Neuron (in vitro differentiated cells): ENCODE results near the gene TJP2.

Experiments used
- H2AFZ ChIP-seq: one replicate; pipeline ENCODE4 v1.6.1; 2013; ENCODE audit warnings: low read depth, mild to moderate bottlenecking, inconsistent platforms, low read length, moderate library complexity
- H3K27me3 ChIP-seq: one replicate; pipeline ENCODE4 v1.6.1; 2013; ENCODE audit warnings: low read length; ENCODE audit not compliant: insufficient read depth
- H3K36me3 ChIP-seq: one replicate; pipeline ENCODE4 v1.6.1; 2013; ENCODE audit warnings: low read length; ENCODE audit not compliant: insufficient read depth
- H3K4me1 ChIP-seq: one replicate; pipeline ENCODE4 v1.6.1; 2013; ENCODE audit warnings: low read length; ENCODE audit not compliant: insufficient read depth
- H3K4me3 ChIP-seq: 2 replicates; pipeline ENCODE4 v1.5.1; 2013; ENCODE audit warnings: mild to moderate bottlenecking, low read length, moderate library complexity
- H3K9me3 ChIP-seq: one replicate; pipeline ENCODE4 v1.6.1; 2013; ENCODE audit warnings: low read length

Gene TJP2

GRCh38 chr9:69171517-69171916 is 2.6 kb upstream of the TJP2 start:
- peaks cover 23% of the 10 kb centered on the region for H3K4me1 ChIP-seq
- H3K27me3 ChIP-seq: no peaks in the 10 kb centered on the region
- no peaks in the 10 kb centered on the region for H3K36me3 ChIP-seq
- H3K4me3 ChIP-seq: no peak overlapping the region
- no peaks in the 10 kb centered on the region for H3K9me3 ChIP-seq
- H2AFZ ChIP-seq: no peak overlapping the region

GRCh38 chr9:69172895-69173294 is 1.2 kb upstream of the TJP2 start:
- Histone ChIP-seq H3K4me3 (no peak overlapping the region), H2AFZ (no peak overlapping the region), H3K9me3 (no peaks in the 10 kb centered on the region), H3K4me1 (peaks cover 23% of the 10 kb centered on the region), H3K27me3 (no peaks in the 10 kb centered on the region), H3K36me3 (no peaks in the 10 kb centered on the region)

GRCh38 chr9:69173497-69173890 is 583 bp upstream of the TJP2 start:
- Histone ChIP-seq H2AFZ (peak overlapping the region; percentile 89), H3K4me1 (peaks cover 23% of the 10 kb centered on the region), H3K27me3 (no peaks in the 10 kb centered on the region), H3K9me3 (no peaks in the 10 kb centered on the region), H3K4me3 (peak overlapping the region; percentile 79), H3K36me3 (no peaks in the 10 kb centered on the region)

GRCh38 chr9:69174616-69175463 is 763 bp downstream of the TJP2 start:
- H2AFZ ChIP-seq: peak overlapping the region; percentile 89
- peaks cover 23% of the 10 kb centered on the region for H3K4me1 ChIP-seq
- H3K4me3 ChIP-seq: peak overlapping the region; percentile 79
- H3K27me3 ChIP-seq: no peaks in the 10 kb centered on the region
- no peaks in the 10 kb centered on the region for H3K36me3 ChIP-seq
- H3K9me3 ChIP-seq: no peaks in the 10 kb centered on the region

- peaks cover 23% of the 10 kb centered on the region for H3K4me1 ChIP-seq
- no peaks in the 10 kb centered on the region for H3K27me3 ChIP-seq
- no peaks in the 10 kb centered on the region for H3K9me3 ChIP-seq
- H2AFZ ChIP-seq: no peak overlapping the region
- H3K36me3 ChIP-seq: no peaks in the 10 kb centered on the region
- no peak overlapping the region for H3K4me3 ChIP-seq
Measured at GRCh38 chr9:69175486-69175885, 1.4 kb downstream of the TJP2 start.

DNA sequence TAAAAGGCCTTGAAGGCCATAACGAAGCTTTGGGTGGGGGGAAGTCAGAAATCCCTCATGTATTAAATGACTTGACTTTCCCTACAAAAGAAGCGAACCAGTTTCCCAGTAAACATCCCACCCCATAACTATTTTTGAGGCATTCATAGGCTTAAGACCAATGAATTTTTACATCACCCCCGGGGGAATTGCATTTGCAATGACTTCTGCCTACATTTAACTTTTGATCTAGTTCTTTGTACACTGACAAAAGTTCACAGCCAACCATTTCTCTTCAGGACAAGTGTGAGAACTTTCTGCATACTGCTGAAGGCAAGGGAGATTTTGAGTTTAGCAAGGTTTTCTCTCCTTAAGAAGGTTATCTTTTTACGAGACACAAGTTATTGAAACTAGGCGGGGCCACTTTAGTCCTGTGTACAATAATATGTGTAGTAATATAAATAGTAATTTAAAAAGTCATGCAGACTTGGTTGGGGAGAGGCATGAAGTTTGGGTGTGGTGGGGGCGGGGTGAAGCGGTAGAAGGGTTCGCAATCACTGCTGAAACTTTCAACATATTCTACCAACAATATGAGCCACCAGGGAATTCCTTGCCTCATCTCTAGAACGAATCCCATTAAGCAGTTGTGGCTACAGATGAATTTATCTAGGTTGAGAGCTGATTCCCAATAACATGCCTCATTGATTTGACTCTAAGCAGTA is 2.5 kb downstream of the TJP2 start:
- Histone ChIP-seq H3K36me3 (no peaks in the 10 kb centered on the region), H3K27me3 (no peaks in the 10 kb centered on the region), H3K4me1 (peaks cover 23% of the 10 kb centered on the region), H3K4me3 (no peak overlapping the region), H2AFZ (no peak overlapping the region), H3K9me3 (no peaks in the 10 kb centered on the region)

GRCh38 chr9:69178583-69179011 is 4.5 kb downstream of the TJP2 start:
- Histone ChIP-seq H3K36me3 (no peaks in the 10 kb centered on the region), H3K27me3 (no peaks in the 10 kb centered on the region), H3K4me1 (peaks cover 14% of the 10 kb centered on the region), H3K4me3 (no peak overlapping the region), H2AFZ (no peak overlapping the region), H3K9me3 (no peaks in the 10 kb centered on the region)

DNA sequence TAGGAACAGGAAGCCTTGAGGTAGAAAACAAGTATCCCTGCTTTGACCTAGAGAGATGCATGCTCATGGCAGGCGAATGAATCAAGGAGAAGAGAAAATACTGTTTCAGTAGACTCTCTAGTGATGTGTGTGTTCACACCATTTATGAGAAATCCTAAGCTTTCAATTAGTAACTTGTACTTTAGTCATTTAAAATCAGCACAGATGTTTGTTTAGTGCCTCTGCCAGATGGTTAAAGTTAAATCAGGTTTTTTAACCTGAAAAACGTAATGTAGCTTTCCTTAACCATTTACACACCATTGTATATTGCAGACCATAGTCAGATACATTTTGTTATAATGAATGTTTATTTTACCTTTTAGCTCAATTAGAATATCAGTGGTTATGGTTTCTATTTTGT is 5.0 kb downstream of the TJP2 start:
- Histone ChIP-seq H3K27me3 (no peaks in the 10 kb centered on the region), H3K4me1 (peaks cover 14% of the 10 kb centered on the region), H2AFZ (no peak overlapping the region), H3K36me3 (no peaks in the 10 kb centered on the region), H3K9me3 (no peaks in the 10 kb centered on the region), H3K4me3 (no peak overlapping the region)

GRCh38 chr9:69180200-69180599 is 6.1 kb downstream of the TJP2 start:
- no peaks in the 10 kb centered on the region for H3K27me3 ChIP-seq
- no peaks in the 10 kb centered on the region for H3K9me3 ChIP-seq
- peaks cover 3% of the 10 kb centered on the region for H3K4me1 ChIP-seq
- H3K4me3 ChIP-seq: no peak overlapping the region
- H3K36me3 ChIP-seq: no peaks in the 10 kb centered on the region
- H2AFZ ChIP-seq: no peak overlapping the region

DNA sequence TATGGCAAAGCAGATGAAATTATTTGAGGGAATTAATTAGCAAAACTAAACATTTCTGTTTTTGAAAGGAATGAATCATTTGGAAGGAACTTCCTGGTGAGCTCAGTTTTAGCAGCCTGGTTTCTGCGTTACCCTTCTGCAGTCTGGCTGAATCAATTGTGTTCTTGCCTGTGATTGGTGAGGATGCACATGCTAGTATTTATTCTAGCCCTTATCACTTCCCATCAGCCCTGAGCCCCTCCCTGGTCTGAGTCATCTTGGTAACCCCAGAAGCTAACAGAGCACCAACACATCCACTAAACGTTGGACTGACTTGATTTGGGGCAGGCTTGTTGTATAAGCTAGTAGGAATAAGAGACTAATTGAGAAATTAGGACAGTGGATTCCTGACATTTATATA is 6.6 kb downstream of the TJP2 start:
- Histone ChIP-seq H3K9me3 (no peaks in the 10 kb centered on the region), H2AFZ (no peak overlapping the region), H3K36me3 (no peaks in the 10 kb centered on the region), H3K27me3 (no peaks in the 10 kb centered on the region), H3K4me1 (no peaks in the 10 kb centered on the region), H3K4me3 (no peak overlapping the region)

GRCh38 chr9:69181908-69182353 is 7.9 kb downstream of the TJP2 start:
- Histone ChIP-seq H3K9me3 (no peaks in the 10 kb centered on the region), H2AFZ (no peak overlapping the region), H3K4me3 (no peak overlapping the region), H3K27me3 (no peaks in the 10 kb centered on the region), H3K36me3 (no peaks in the 10 kb centered on the region), H3K4me1 (no peaks in the 10 kb centered on the region)

GRCh38 chr9:69184266-69184665 is 10.2 kb downstream of the TJP2 start:
- Histone ChIP-seq H3K27me3 (no peaks in the 10 kb centered on the region), H3K4me1 (no peaks in the 10 kb centered on the region), H3K9me3 (no peaks in the 10 kb centered on the region), H2AFZ (no peak overlapping the region), H3K36me3 (no peaks in the 10 kb centered on the region), H3K4me3 (no peak overlapping the region)

DNA sequence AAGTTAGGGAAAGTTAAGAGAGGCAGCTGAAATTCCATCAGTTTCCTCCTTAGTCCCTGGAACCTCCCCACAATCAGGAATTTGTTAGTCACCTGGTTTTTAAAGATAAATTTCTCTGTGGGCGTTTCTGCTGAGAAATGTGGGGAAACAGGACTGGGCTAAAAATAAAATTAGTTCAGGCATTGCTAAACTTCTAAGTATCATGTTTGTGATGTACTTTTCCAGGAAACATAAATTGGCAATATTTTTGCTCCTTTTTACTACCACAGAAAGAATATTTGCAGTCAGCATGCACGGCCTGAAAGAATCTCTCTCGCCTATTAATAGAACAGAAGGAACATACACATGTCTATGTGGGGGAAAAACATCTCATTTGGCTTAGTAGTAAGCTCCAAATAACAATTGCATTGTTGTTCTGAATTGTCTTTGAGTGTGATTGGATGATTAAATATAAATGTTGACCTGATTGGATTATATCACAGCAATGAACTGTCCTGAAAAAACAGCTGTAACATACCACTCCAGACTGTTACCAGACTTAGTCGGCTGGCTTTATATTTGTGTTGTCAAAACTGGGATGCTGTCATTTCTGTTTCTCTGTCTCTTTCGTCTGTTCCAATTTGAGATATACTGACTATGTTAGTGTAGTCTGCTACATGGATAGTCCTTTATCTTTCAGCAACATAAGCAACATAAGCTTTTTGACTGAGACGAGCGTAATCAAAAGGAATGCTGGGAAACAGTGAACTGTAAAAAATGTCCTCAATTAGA is 12.9 kb downstream of the TJP2 start:
- H3K9me3 ChIP-seq: no peaks in the 10 kb centered on the region
- H3K27me3 ChIP-seq: no peaks in the 10 kb centered on the region
- no peak overlapping the region for H3K4me3 ChIP-seq
- H2AFZ ChIP-seq: no peak overlapping the region
- no peaks in the 10 kb centered on the region for H3K4me1 ChIP-seq
- no peaks in the 10 kb centered on the region for H3K36me3 ChIP-seq
